A549 (cell line): ENCODE data around the gene SLC39A13. TPM values are rescaled to one million over a fixed set of nuclear protein-coding genes. Genes with fewer than 3 reads are reported as not detected.

ENCODE experiments used
- ATAC-seq, 2 experiments: fragments of 200-7000 bp in 1 of 2; fragments of >200 bp in 1 of 2; cut with Nextera tagmentation in 1 of 2; cut with Tn5 transposase in 1 of 2; 3 replicates each; pipeline versions ENCODE4 v1.8.0 to v1.9.1; 2018 to 2020; ENCODE audit warnings: mild to moderate bottlenecking in 1 of 2, moderate library complexity in 1 of 2
- CTCF ChIA-PET: fragments of 300-600 bp; sonication (Branson Sonifier 250); formaldehyde crosslinking; extraction: SDS; loops from one replicate; lab custom pipeline; 2021; ENCODE audit warnings: antibody characterized with exemption, inconsistent platforms; lab: Yijun Ruan, JAX
- POLR2A ChIA-PET: fragments of 350-600 bp; formaldehyde crosslinking; extraction: SDS; loops from one replicate; lab custom pipeline; 2021; ENCODE audit warnings: antibody characterized with exemption, inconsistent platforms; lab: Yijun Ruan, JAX
- DNase-seq, 2 experiments: peaks; one replicate each; pipeline versions ENCODE4 v3.0.0 to v3.0.0-alpha.2; 2011 to 2016; ENCODE audit warnings: low read depth in 1 of 2, low spot score in 1 of 2
- FAIRE-seq: peaks from 2 replicates; lab custom pipeline; 2011; peaks lifted over from hg19 to GRCh38; lab: Jason Lieb, UNC
- H3K27ac ChIP-seq, 2 experiments: fragments of >200 bp; sonication (Bioruptor Twin); formaldehyde crosslinking; 3 replicates each; pipeline ENCODE4 v1.5.1; 2016 to 2017
- H3K4me1 ChIP-seq: fragments of >200 bp; sonication (Bioruptor Twin); formaldehyde crosslinking; 3 replicates; pipeline ENCODE4 v1.6.1; 2016
- H3K4me2 ChIP-seq: fragments of >200 bp; sonication (Bioruptor Twin); formaldehyde crosslinking; 3 replicates; pipeline ENCODE4 v1.6.1; 2016
- H3K4me3 ChIP-seq: fragments of >200 bp; sonication (Bioruptor Twin); formaldehyde crosslinking; 3 replicates; pipeline ENCODE4 v1.5.1; 2016
- H3K9me3 ChIP-seq: fragments of >200 bp; sonication (Bioruptor Twin); formaldehyde crosslinking; 3 replicates; pipeline ENCODE4 v1.6.1; 2016
- CBX8 ChIP-seq: fragments of 200-600 bp; sonication (generic); IDR thresholded peaks from 2 replicates; pipeline ENCODE4 v1.6.1; 2016
- EHMT2 ChIP-seq: fragments of 200-600 bp; sonication (generic); IDR thresholded peaks from 2 replicates; pipeline ENCODE4 v1.6.1; 2016; ENCODE audit warnings: antibody characterized with exemption, low read depth, mild to moderate bottlenecking, moderate library complexity
- FOSL2 ChIP-seq, 2 experiments: fragments of 450-650 bp in 1 of 2; fragments of >200 bp in 1 of 2; sonication (Bioruptor Twin) in 1 of 2; formaldehyde crosslinking; IDR thresholded peaks; 2 replicates each; pipeline versions ENCODE4 v1.5.0 to v1.6.1; 2016 to 2020; ENCODE audit warnings: mild to moderate bottlenecking in 1 of 2, moderate library complexity in 1 of 2
- HOXB13 ChIP-seq: fragments of 250-450 bp; sonication (Bioruptor Pico); IDR thresholded peaks from 2 replicates; pipeline ENCODE4 v1.5.0; 2020; ENCODE audit warnings: low read depth, mild to moderate bottlenecking, moderate library complexity
- MYC ChIP-seq: IDR thresholded peaks from 2 replicates; pipeline ENCODE4 v1.6.1; 2012; ENCODE audit warnings: mild to moderate bottlenecking, inconsistent platforms, low read length, improper control_type of control experiment, borderline replicate concordance
- NPAS2 ChIP-seq: fragments of 250-450 bp; sonication (Bioruptor Pico); IDR thresholded peaks from 2 replicates; pipeline ENCODE4 v1.8.0; 2022; ENCODE audit warnings: mild to moderate bottlenecking, moderate library complexity, borderline replicate concordance
- POLR2AphosphoS2 ChIP-seq: conservative IDR thresholded peaks from 2 replicates; pipeline ENCODE4 v1.6.1; 2012; ENCODE audit warnings: low read length, improper control_type of control experiment, inconsistent platforms
- SMC3 ChIP-seq: fragments of >200 bp; sonication (Bioruptor Twin); formaldehyde crosslinking; IDR thresholded peaks from 3 replicates; pipeline ENCODE4 v1.6.1; 2018; ENCODE audit warnings: inconsistent platforms
- SREBF2 ChIP-seq: fragments of 450-650 bp; IDR thresholded peaks from 2 replicates; pipeline ENCODE4 v1.6.1; 2014; ENCODE audit warnings: mild to moderate bottlenecking, moderate library complexity
- TP53 ChIP-seq: fragments of 250-450 bp; sonication (Bioruptor Pico); IDR thresholded peaks from 2 replicates; pipeline ENCODE4 v1.5.0; 2021; ENCODE audit warnings: mild to moderate bottlenecking, moderate library complexity
- WGBS: methylation state at CpG from one replicate; pipeline ENCODE4 v1.1.6; 2017; ENCODE audit errors: missing lambda C conversion rate; 5-methylcytosine and 5-hydroxymethylcytosine counted together
- polyA plus RNA-seq, 4 experiments: library from polyadenylated mRNA; depleted of rRNA in 3 of 4; stranded (reverse); fragments of >200 nt; fragmentation: RNase III in 1 of 4; extraction: RNeasy Plus Mini Kit Qiagen cat#74134 plus additional on column Dnase treatment in 1 of 4; gene quantifications; 2 replicates in 3 of 4; 3 replicates in 1 of 4; pipeline ENCODE4 v1.2.3, GENCODE V29; 2011 to 2017
- TF ChIP-seq, protein P1 (sequence below): fragments of 150-350 bp; IDR thresholded peaks from 2 replicates; pipeline ENCODE4 v1.6.1; 2014; ENCODE audit warnings: low read depth, mild to moderate bottlenecking, low read length
- TF ChIP-seq, protein P2 (sequence below): fragments of 250-450 bp; sonication (Bioruptor Pico); IDR thresholded peaks from 2 replicates; pipeline ENCODE4 v1.5.0; 2020; ENCODE audit warnings: low read depth, mild to moderate bottlenecking, moderate library complexity
- TF ChIP-seq, protein P3 (sequence below): fragments of 250-450 bp; sonication (Bioruptor Pico); IDR thresholded peaks from 2 replicates; pipeline ENCODE4 v1.5.0; 2021; ENCODE audit warnings: mild to moderate bottlenecking, moderate library complexity, borderline replicate concordance
- TF ChIP-seq, protein P4 (sequence below): fragments of >200 bp; sonication (Bioruptor Twin); formaldehyde crosslinking; IDR thresholded peaks from 3 replicates; pipeline ENCODE4 v1.5.1; 2016

The SLC39A13 gene
- polyA plus RNA-seq, 2 of the 4 experiments (the other 2 are of a cell fraction): 10.8 to 35.2 TPM

DNA sequence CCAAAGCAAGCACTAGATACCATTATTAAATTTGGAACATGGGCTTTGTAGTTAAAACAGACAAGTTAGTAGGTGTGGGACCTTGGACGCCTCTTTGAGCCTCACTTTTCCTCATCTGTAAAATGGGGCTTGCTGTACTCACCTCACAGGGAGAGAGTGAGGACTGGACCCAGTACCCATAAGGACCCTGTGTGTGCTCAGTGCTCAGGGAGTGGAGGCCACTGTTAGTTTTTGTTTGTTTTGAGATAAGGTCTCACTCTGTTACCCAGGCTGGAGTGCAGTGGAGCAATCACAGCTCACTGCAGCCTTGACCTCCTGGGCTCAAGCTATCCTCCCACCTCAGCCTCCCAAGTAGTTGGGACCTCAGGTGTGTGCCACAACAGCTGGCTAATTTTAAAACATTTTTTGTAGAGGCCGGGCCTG, 31.7 kb downstream of the SLC39A13 start:
- 67% methylated on average over 2 of the region's 2 CpGs for WGBS
- no peak for DNase-seq
- ChIA-PET CTCF (interaction anchor here (0.7 to 1.6 kb wide), 2 partner anchors 15 to 61 kb away, joined by 3 to 6 read pairs; no protein-coding TSS in a partner anchor), POLR2A (no interaction called here)
- Histone ChIP-seq H3K27ac (no peak overlapping the region), H3K4me2 (no peak overlapping the region), H3K4me1 (no peaks in the 10 kb centered on the region), H3K9me3 (no peaks in the 10 kb centered on the region; the same call in 2 of the 3 replicates), H3K4me3 (no peak overlapping the region)
- TF ChIP-seq SMC3 (no peak), MYC (no peak)
- TF ChIP-seq, protein P1, sequence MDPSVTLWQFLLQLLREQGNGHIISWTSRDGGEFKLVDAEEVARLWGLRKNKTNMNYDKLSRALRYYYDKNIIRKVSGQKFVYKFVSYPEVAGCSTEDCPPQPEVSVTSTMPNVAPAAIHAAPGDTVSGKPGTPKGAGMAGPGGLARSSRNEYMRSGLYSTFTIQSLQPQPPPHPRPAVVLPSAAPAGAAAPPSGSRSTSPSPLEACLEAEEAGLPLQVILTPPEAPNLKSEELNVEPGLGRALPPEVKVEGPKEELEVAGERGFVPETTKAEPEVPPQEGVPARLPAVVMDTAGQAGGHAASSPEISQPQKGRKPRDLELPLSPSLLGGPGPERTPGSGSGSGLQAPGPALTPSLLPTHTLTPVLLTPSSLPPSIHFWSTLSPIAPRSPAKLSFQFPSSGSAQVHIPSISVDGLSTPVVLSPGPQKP: no peak
- no peak for FAIRE-seq
- ATAC-seq: no peak

DNA sequence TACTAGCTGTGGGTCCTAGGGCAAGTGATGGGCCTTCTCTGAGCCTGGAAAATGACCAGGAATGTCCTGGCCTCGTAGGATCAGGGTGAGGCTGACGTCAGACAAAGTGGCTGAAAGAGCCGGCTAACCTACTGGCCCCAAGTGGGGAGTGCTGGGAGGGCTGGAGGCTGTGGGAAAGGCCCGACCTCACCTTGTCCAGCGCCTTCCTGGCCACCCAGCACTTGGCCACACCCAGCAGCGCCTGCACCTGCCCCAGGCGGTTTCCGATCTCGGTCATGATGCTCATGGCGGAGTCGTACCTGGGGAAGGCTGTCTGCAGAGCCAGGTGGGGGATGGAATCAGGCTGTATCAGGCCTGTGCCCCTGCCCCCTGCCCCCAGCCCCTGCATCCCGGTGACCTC, 33.0 kb downstream of the SLC39A13 start:
- no peak for DNase-seq
- Histone ChIP-seq H3K4me3 (no peak overlapping the region), H3K4me2 (no peak overlapping the region), H3K4me1 (no peaks in the 10 kb centered on the region), H3K9me3 (no peaks in the 10 kb centered on the region; the same call in 2 of the 3 replicates), H3K27ac (no peak overlapping the region)
- ChIA-PET CTCF (interaction anchor here (0.6 to 1.6 kb wide), 2 partner anchors 13 to 1050 kb away, joined by 3 to 6 read pairs; partner anchors contain the start of gene CHRM4), POLR2A (no interaction called here)
- no peak for ATAC-seq
- FAIRE-seq: no peak
- TF ChIP-seq SREBF2 (no peak), CBX8 (no peak), NPAS2 (no peak), EHMT2 (no peak), FOSL2 (IDR thresholded peaks at IDR 0.05) (no peak), FOSL2 (CRISPR knock-in tag; IDR thresholded peaks at IDR 0.05) (no peak)
- TF ChIP-seq, protein P2, sequence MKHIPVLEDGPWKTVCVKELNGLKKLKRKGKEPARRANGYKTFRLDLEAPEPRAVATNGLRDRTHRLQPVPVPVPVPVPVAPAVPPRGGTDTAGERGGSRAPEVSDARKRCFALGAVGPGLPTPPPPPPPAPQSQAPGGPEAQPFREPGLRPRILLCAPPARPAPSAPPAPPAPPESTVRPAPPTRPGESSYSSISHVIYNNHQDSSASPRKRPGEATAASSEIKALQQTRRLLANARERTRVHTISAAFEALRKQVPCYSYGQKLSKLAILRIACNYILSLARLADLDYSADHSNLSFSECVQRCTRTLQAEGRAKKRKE: no peak
- TF ChIP-seq, protein P3, sequence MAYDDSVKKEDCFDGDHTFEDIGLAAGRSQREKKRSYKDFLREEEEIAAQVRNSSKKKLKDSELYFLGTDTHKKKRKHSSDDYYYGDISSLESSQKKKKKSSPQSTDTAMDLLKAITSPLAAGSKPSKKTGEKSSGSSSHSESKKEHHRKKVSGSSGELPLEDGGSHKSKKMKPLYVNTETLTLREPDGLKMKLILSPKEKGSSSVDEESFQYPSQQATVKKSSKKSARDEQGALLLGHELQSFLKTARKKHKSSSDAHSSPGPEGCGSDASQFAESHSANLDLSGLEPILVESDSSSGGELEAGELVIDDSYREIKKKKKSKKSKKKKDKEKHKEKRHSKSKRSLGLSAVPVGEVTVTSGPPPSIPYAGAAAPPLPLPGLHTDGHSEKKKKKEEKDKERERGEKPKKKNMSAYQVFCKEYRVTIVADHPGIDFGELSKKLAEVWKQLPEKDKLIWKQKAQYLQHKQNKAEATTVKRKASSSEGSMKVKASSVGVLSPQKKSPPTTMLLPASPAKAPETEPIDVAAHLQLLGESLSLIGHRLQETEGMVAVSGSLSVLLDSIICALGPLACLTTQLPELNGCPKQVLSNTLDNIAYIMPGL (CRISPR knock-in tag): no peak
- WGBS: 78% methylated on average over 5 of the region's 12 CpGs

DNA sequence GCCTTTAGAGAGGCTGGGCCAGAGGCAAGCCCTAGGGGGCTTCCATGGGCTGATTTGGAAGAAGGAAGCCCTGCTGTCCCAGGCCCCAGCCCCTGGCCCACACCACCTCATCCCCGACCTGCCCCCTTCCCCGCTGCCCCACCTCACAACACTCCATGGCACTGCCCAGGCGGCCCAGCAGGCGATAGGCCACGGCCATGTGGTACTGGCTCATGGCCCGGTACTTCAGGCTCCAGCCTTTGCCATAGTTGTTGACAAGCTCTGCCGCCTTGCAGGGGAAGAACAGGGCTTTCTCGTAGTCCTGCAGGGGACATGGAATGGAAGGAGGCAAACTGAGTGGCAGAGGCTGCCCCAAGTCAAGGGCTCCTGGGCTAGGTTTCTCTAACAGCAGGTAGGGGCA, 34.1 kb downstream of the SLC39A13 start:
- WGBS: 77% methylated on average over 3 of the region's 8 CpGs
- POLR2A ChIA-PET: interaction anchor here (1.0 kb wide), 1 partner anchor 16 kb away, joined by 3 read pairs; the partner anchor contains the start of gene PSMC3
- H3K4me1 ChIP-seq: no peaks in the 10 kb centered on the region
- CTCF ChIA-PET: interaction anchor here (0.6 to 2.2 kb wide), 3 partner anchors 11 to 69 kb away, joined by 3 to 19 read pairs (median 6); no protein-coding TSS in a partner anchor
- H3K27ac ChIP-seq: no peak overlapping the region
- H3K9me3 ChIP-seq: no peaks in the 10 kb centered on the region
- TF ChIP-seq HOXB13 (CRISPR knock-in tag): no peak
- no peak for TF ChIP-seq POLR2AphosphoS2
- TF ChIP-seq TP53: no peak
- TF ChIP-seq, protein P4, sequence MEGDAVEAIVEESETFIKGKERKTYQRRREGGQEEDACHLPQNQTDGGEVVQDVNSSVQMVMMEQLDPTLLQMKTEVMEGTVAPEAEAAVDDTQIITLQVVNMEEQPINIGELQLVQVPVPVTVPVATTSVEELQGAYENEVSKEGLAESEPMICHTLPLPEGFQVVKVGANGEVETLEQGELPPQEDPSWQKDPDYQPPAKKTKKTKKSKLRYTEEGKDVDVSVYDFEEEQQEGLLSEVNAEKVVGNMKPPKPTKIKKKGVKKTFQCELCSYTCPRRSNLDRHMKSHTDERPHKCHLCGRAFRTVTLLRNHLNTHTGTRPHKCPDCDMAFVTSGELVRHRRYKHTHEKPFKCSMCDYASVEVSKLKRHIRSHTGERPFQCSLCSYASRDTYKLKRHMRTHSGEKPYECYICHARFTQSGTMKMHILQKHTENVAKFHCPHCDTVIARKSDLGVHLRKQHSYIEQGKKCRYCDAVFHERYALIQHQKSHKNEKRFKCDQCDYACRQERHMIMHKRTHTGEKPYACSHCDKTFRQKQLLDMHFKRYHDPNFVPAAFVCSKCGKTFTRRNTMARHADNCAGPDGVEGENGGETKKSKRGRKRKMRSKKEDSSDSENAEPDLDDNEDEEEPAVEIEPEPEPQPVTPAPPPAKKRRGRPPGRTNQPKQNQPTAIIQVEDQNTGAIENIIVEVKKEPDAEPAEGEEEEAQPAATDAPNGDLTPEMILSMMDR: no peak
- no peak overlapping the region for H3K4me2 ChIP-seq
- FAIRE-seq (no peak), ATAC-seq (no peak), DNase-seq (no peak)
- no peak overlapping the region for H3K4me3 ChIP-seq
